Measurements from ENCODE around the gene ZNF346.
"Not testable (repeated sequence)": the region's sequence is repeated elsewhere in the genome, so short reads cannot be mapped to it uniquely, and the experiment has no call there.

ZNF346 gene

GRCh38 chr5:177010153-177010552 lies 12.3 kb upstream of the ZNF346 start:
- no peak for DNase-seq (ENCODE audit: low read depth)

- no peak for DNase-seq (ENCODE audit: low read depth)
Measured at GRCh38 chr5:177015156-177015555, 7.3 kb upstream of the ZNF346 start.

GRCh38 chr5:177018341-177018740 lies 4.2 kb upstream of the ZNF346 start:
- DNase-seq (ENCODE audit: low read depth), result no peak

- no peak for DNase-seq (ENCODE audit: low read depth)
Measured at GRCh38 chr5:177020033-177020432, 2.5 kb upstream of the ZNF346 start.

GRCh38 chr5:177023303-177023664 lies 788 bp downstream of the ZNF346 start:
- no peak for DNase-seq (ENCODE audit: low read depth)

GRCh38 chr5:177024559-177024958 lies 2.1 kb downstream of the ZNF346 start:
- no peak for DNase-seq (ENCODE audit: low read depth)

GRCh38 chr5:177025101-177025601 lies 2.7 kb downstream of the ZNF346 start:
- no peak for DNase-seq (ENCODE audit: low read depth)

GRCh38 chr5:177027665-177028064 lies 5.2 kb downstream of the ZNF346 start:
- DNase-seq (ENCODE audit: low read depth), result no peak

- DNase-seq (ENCODE audit: low read depth), result no peak
Measured at GRCh38 chr5:177029498-177029897, 7.0 kb downstream of the ZNF346 start.

GRCh38 chr5:177035976-177036375 lies 13.5 kb downstream of the ZNF346 start:
- DNase-seq (ENCODE audit: low read depth), result no peak

- DNase-seq (ENCODE audit: low read depth), result no peak
Measured at GRCh38 chr5:177036443-177036842, 13.9 kb downstream of the ZNF346 start.

- DNase-seq (ENCODE audit: low read depth), result no peak
Measured at GRCh38 chr5:177036921-177037320, 14.4 kb downstream of the ZNF346 start.

- DNase-seq (ENCODE audit: low read depth), result no peak
Measured at GRCh38 chr5:177040814-177041420, 18.4 kb downstream of the ZNF346 start.

GRCh38 chr5:177041936-177042335 lies 19.4 kb downstream of the ZNF346 start:
- DNase-seq (ENCODE audit: low read depth), result no peak

GRCh38 chr5:177043114-177043513 lies 20.6 kb downstream of the ZNF346 start:
- no peak for DNase-seq (ENCODE audit: low read depth)

GRCh38 chr5:177043958-177044357 lies 21.5 kb downstream of the ZNF346 start:
- no peak for DNase-seq (ENCODE audit: low read depth)

- no peak for DNase-seq (ENCODE audit: low read depth)
Measured at GRCh38 chr5:177044641-177045040, 22.1 kb downstream of the ZNF346 start.

- DNase-seq (ENCODE audit: low read depth), result no peak
Measured at GRCh38 chr5:177045631-177046030, 23.1 kb downstream of the ZNF346 start.

GRCh38 chr5:177048531-177048930 lies 26.0 kb downstream of the ZNF346 start:
- DNase-seq (ENCODE audit: low read depth), result not testable (repeated sequence)

- DNase-seq (ENCODE audit: low read depth), result no peak
Measured at GRCh38 chr5:177049285-177049684, 26.8 kb downstream of the ZNF346 start.

GRCh38 chr5:177064500-177065277 lies 42.2 kb downstream of the ZNF346 start:
- no peak for DNase-seq (ENCODE audit: low read depth)

GRCh38 chr5:177065491-177065890 lies 43.0 kb downstream of the ZNF346 start:
- no peak for DNase-seq (ENCODE audit: low read depth)

GRCh38 chr5:177066224-177066623 lies 43.7 kb downstream of the ZNF346 start:
- DNase-seq (ENCODE audit: low read depth), result no peak

GRCh38 chr5:177067503-177067902 lies 45.0 kb downstream of the ZNF346 start:
- no peak for DNase-seq (ENCODE audit: low read depth)
